ENCODE results near the gene SPTB. TPM values are rescaled to one million over a fixed set of nuclear protein-coding genes. Genes with fewer than 3 reads are reported as not detected.

The SPTB gene
- total RNA-seq, 4 donors from 2014 or later, result 1.1 to 3.5 (median 1.4) TPM

- DNase-seq (ENCODE audit: low spot score) (no peak), ATAC-seq (ENCODE audit: low FRiP score) (no peak)
- TF ChIP-seq, protein P1, sequence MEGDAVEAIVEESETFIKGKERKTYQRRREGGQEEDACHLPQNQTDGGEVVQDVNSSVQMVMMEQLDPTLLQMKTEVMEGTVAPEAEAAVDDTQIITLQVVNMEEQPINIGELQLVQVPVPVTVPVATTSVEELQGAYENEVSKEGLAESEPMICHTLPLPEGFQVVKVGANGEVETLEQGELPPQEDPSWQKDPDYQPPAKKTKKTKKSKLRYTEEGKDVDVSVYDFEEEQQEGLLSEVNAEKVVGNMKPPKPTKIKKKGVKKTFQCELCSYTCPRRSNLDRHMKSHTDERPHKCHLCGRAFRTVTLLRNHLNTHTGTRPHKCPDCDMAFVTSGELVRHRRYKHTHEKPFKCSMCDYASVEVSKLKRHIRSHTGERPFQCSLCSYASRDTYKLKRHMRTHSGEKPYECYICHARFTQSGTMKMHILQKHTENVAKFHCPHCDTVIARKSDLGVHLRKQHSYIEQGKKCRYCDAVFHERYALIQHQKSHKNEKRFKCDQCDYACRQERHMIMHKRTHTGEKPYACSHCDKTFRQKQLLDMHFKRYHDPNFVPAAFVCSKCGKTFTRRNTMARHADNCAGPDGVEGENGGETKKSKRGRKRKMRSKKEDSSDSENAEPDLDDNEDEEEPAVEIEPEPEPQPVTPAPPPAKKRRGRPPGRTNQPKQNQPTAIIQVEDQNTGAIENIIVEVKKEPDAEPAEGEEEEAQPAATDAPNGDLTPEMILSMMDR (IDR thresholded peaks at IDR 0.05), result no peak
Measured at GRCh38 chr14:64702493-64703394, 177.0 kb downstream of the SPTB start.

- DNase-seq (ENCODE audit: low spot score), result no peak
- TF ChIP-seq, protein P1 (IDR thresholded peaks at IDR 0.05), result no peak
- ATAC-seq (ENCODE audit: low FRiP score), result no peak
Measured at GRCh38 chr14:64701660-64702059, 178.0 kb downstream of the SPTB start.

DNA sequence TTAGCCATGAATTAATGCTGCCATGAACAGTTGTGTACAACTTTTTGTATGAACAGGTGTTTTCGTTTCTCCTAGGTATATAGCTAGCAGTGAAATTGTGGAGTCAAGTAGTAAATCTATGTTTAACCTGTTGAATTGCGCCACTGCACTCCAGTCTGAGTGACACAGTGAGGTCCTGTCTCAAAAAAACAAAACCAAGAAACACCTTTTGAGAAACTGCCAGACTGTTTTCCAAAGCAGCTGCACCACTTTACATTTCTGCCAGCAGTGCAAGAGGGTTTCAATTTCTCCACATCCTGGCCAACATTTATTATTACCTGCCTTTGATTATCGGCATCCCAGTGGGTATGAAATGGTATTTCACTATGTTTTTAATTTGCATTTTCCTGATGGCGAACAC is 178.8 kb downstream of the SPTB start:
- TF ChIP-seq, protein P1 (IDR thresholded peaks at IDR 0.05), result no peak
- DNase-seq (ENCODE audit: low spot score) (no peak), ATAC-seq (ENCODE audit: low FRiP score) (no peak)

- ATAC-seq (ENCODE audit: low FRiP score) (no peak), DNase-seq (ENCODE audit: low spot score) (no peak)
Measured at GRCh38 chr14:64700290-64700689, 179.4 kb downstream of the SPTB start.

GRCh38 chr14:64698903-64699302 is 180.8 kb downstream of the SPTB start:
- DNase-seq (ENCODE audit: low spot score) (no peak), ATAC-seq (ENCODE audit: low FRiP score) (no peak)
- TF ChIP-seq, protein P1 (IDR thresholded peaks at IDR 0.05), result no peak

More at GRCh38 chr14:64700290-64700689, 179.4 kb downstream of the SPTB start:
- TF ChIP-seq, protein P1 (IDR thresholded peaks at IDR 0.05), result no peak

DNA sequence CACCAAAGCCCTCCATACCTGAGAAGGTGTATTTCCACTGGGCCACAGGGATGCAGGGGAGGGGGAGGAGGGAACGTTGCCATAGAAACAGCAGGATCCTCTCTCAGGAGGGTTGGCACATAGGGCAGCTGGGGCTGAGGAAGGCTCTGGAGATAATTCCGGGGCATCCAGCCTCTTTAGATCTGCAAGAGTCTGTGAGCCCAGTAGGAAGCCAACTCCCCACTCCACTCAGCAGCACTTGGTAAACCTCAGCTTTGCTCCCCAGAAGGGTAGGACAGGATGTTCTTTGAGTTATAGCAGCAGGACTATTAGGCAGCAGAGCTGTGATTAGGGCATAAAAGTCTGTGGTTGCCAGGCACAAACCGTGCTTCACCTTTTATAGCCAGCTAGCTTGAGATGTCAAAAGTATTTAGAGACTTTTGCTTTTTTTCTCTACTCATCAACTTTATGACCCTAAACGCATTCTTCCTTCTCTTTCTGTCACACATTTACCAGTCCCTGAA is 183.3 kb downstream of the SPTB start:
- DNase-seq (ENCODE audit: low spot score) (no peak), ATAC-seq (ENCODE audit: low FRiP score) (no peak)
- TF ChIP-seq, protein P1 (IDR thresholded peaks at IDR 0.05), result no peak

Small RNA genes lying within 50 kb of the gene (small RNA-seq; reads per million reads assigned to genes)
- not detected for gene RPPH1-2P

Other genes with a start within 250 kb of the SPTB start
- 10 to 100 TPM; 29.6 to 45.9 (median 37.5) TPM for gene PLEKHG3, start 175.5 kb downstream of the SPTB start, total RNA-seq
- 100 to 1,000 TPM in 1 of 4 donors, 10 to 100 TPM in 3; 53.6 to 113 (median 81.9) TPM for gene CHURC1, start 34.5 kb upstream of the SPTB start, total RNA-seq
- gene GPX2, start 62.8 kb upstream of the SPTB start, total RNA-seq, result not detected
- gene RAB15, start 92.4 kb upstream of the SPTB start, total RNA-seq, result 1 to 10 TPM; 1.6 to 3.8 (median 2.4) TPM
- 10 to 100 TPM in 3 of 4 donors, 1 to 10 TPM in 1; 8.4 to 16.7 (median 13.7) TPM for gene FNTB, start 107.0 kb upstream of the SPTB start, total RNA-seq
- gene MAX, start 222.6 kb upstream of the SPTB start, total RNA-seq, result 10 to 100 TPM; 38.6 to 69.8 (median 55.3) TPM

Data from omental fat pad (tissue), 4 donors.